Kidney (tissue), 14 donors: ENCODE measurements around the gene ALKAL2. TPM values are rescaled to one million over a fixed set of nuclear protein-coding genes. Genes with fewer than 3 reads are reported as not detected.

Experiments
- DNase-seq, 5 donors: peaks; one replicate each; pipeline ENCODE4 v3.0.0-alpha.2; 2013 to 2020
- FAIRE-seq: peaks from 2 replicates; lab custom pipeline; 2012; peaks lifted over from hg19 to GRCh38; lab: Jason Lieb, UNC
- H3K27ac ChIP-seq, 2 donors: one replicate each; pipeline ENCODE4 v1.7.0; 2013; ENCODE audit warnings: low read depth in 2 of 2, low read length in 2 of 2, inconsistent platforms in 1 of 2
- H3K27me3 ChIP-seq: one replicate; pipeline ENCODE4 v1.7.1; 2013; ENCODE audit warnings: low read length, inconsistent platforms; ENCODE audit not compliant: control insufficient read depth, insufficient read depth
- H3K36me3 ChIP-seq, 3 donors: one replicate each; pipeline versions ENCODE4 v1.7.0 to v1.7.1; 2013; ENCODE audit warnings: low read length in 3 of 3, control low read depth in 1 of 3, inconsistent platforms in 1 of 3; ENCODE audit not compliant: insufficient read depth in 3 of 3, control insufficient read depth in 2 of 3
- H3K4me1 ChIP-seq, 3 donors: one replicate each; pipeline versions ENCODE4 v1.7.0 to v1.7.1; 2013; ENCODE audit warnings: low read length in 3 of 3, inconsistent platforms in 1 of 3, low read depth in 1 of 3; ENCODE audit not compliant: control insufficient read depth in 2 of 3, insufficient read depth in 2 of 3
- H3K4me3 ChIP-seq, 3 donors: one replicate each; pipeline versions ENCODE4 v1.7.0 to v1.8.1; 2013; ENCODE audit warnings: low read length in 3 of 3, control low read depth in 1 of 3, inconsistent platforms in 1 of 3
- H3K9ac ChIP-seq, 3 donors: one replicate each; pipeline versions ENCODE4 v1.7.0 to v1.7.1; 2013; ENCODE audit warnings: low read length in 3 of 3, control low read depth in 1 of 3, inconsistent platforms in 1 of 3
- H3K9me3 ChIP-seq, 3 donors: one replicate each; pipeline versions ENCODE4 v1.7.0 to v1.7.1; 2013; ENCODE audit warnings: low read length in 3 of 3, control low read depth in 1 of 3, inconsistent platforms in 1 of 3; ENCODE audit not compliant: control insufficient read depth in 2 of 3, insufficient read depth in 1 of 3
- CTCF ChIP-seq: IDR thresholded peaks from 3 replicates; pipeline ENCODE4 v1.5.1; 2012; ENCODE audit warnings: mild to moderate bottlenecking, moderate library complexity, borderline replicate concordance; ENCODE audit not compliant: insufficient read depth; ENCODE audit errors: extremely low read depth
- intact Hi-C: fragments of 100-400 bp; cut with DNase I; formaldehyde crosslinking; loops from one replicate; pipeline ENCODE4 v1.11.1; 2022
- polyA plus RNA-seq: library from polyadenylated mRNA; stranded (reverse); fragments of 350-450 nt; fragmentation: Illumina TruSeq; extraction: RNeasy Lipid Tissue Mini Kit (QIAGEN cat#74804); gene quantifications from one replicate; pipeline ENCODE4 v1.2.3, GENCODE V29; 2014; ENCODE audit warnings: low read depth, low replicate concordance; ENCODE audit not compliant: insufficient read depth
- total RNA-seq: library from RNA; stranded (reverse); fragmentation: NEBNext Ultra II Directional; extraction: Animal tissue kit (Norgen Biotek cat#: 25700); gene quantifications from one replicate; pipeline ENCODE4 v1.2.1, GENCODE V29; 2021
- donor health status: control.
- donor health status: control.
- donor health status: control.
- donor health status: control.
- donor health status: control.
- donor health status: DM: yes; HTN: yes; CAD: no.
- donor health status: Normal renal cell carcinoma (clear cell type).

ALKAL2 gene
- total and polyA plus RNA-seq, 2 donors from 2014 or later, result 8.0 to 18.2 TPM

- Histone ChIP-seq H3K27me3 (no peaks in the 10 kb centered on the region), H3K4me3 (no peak overlapping the region), H3K9ac (no peak overlapping the region), H3K36me3 (peaks cover 6 to 27% (median 20%) of the 10 kb centered on the region in 3 donors), H3K9me3 (no peaks in the 10 kb centered on the region), H3K27ac (no peak overlapping the region), H3K4me1 (peaks cover 0 to 7% (median 4%) of the 10 kb centered on the region in 3 donors)
- no peak for TF ChIP-seq CTCF
- no peak for DNase-seq
- intact Hi-C loops, result no loop called here
- FAIRE-seq, result no peak
Observed at GRCh38 chr2:278312-278926, 9.5 kb downstream of the ALKAL2 start.

GRCh38 chr2:275466-275865 is 12.4 kb downstream of the ALKAL2 start:
- no peaks in the 10 kb centered on the region for H3K27me3 ChIP-seq
- TF ChIP-seq CTCF, result no peak
- H3K27ac ChIP-seq, result no peak overlapping the region
- H3K9ac ChIP-seq, result no peak overlapping the region
- intact Hi-C loops, result no loop called here
- H3K36me3 ChIP-seq, result peaks cover 4 to 27% (median 13%) of the 10 kb centered on the region in 3 donors
- peaks cover 0 to 7% (median 2%) of the 10 kb centered on the region in 3 donors for H3K4me1 ChIP-seq
- FAIRE-seq, result no peak
- no peak for DNase-seq
- H3K9me3 ChIP-seq, result no peaks in the 10 kb centered on the region
- no peak overlapping the region for H3K4me3 ChIP-seq

GRCh38 chr2:274503-274902 is 13.4 kb downstream of the ALKAL2 start:
- no peak for TF ChIP-seq CTCF
- H3K36me3 ChIP-seq, result peaks cover 4 to 27% (median 11%) of the 10 kb centered on the region in 3 donors

GRCh38 chr2:273333-273732 is 14.6 kb downstream of the ALKAL2 start:
- no peak overlapping the region for H3K27ac ChIP-seq
- no peaks in the 10 kb centered on the region for H3K27me3 ChIP-seq
- DNase-seq (no peak), FAIRE-seq (no peak)
- intact Hi-C loops, result no loop called here
- TF ChIP-seq CTCF, result no peak
- H3K36me3 ChIP-seq, result peaks cover 1 to 17% (median 9%) of the 10 kb centered on the region in 3 donors
- H3K9me3 ChIP-seq, result no peaks in the 10 kb centered on the region
- peaks cover 0 to under 1% (median 0%) of the 10 kb centered on the region in 3 donors for H3K4me1 ChIP-seq
- H3K9ac ChIP-seq, result no peak overlapping the region
- H3K4me3 ChIP-seq, result no peak overlapping the region

More at GRCh38 chr2:274503-274902, 13.4 kb downstream of the ALKAL2 start:
- H3K4me1 ChIP-seq, result peaks cover 0 to 2% (median under 1%) of the 10 kb centered on the region in 3 donors
- no peak for FAIRE-seq
- no peak overlapping the region for H3K9ac ChIP-seq
- no peak overlapping the region for H3K27ac ChIP-seq
- H3K9me3 ChIP-seq, result no peaks in the 10 kb centered on the region
- no peak for DNase-seq
- H3K4me3 ChIP-seq, result no peak overlapping the region
- no peaks in the 10 kb centered on the region for H3K27me3 ChIP-seq
- intact Hi-C loops, result no loop called here
